ENCODE data around the gene SLC22A5.

DNA sequence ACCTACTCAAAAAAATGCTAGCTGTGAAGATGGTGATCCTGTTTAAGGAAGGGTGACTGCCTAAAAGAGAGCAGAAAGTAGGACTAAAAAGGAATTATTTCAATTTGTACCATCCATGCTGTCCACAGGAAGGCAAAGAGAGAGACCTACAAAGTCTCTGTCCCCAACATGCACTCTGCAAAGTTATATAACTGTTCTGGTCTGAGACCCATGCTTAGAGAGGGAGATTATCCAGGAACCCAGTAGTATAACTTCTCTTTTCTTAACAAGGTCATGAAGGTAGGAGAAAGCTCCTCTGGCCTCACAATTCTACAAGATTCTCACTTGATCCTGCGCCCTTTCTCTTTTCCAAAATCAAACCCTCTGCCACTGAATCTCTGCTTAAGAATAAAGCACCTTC is 49.5 kb upstream of the SLC22A5 start:
- TF ChIP-seq EP300 (IDR thresholded peaks at IDR 0.05; ENCODE audit: low read depth) = no peak
- TF ChIP-seq, protein P1, sequence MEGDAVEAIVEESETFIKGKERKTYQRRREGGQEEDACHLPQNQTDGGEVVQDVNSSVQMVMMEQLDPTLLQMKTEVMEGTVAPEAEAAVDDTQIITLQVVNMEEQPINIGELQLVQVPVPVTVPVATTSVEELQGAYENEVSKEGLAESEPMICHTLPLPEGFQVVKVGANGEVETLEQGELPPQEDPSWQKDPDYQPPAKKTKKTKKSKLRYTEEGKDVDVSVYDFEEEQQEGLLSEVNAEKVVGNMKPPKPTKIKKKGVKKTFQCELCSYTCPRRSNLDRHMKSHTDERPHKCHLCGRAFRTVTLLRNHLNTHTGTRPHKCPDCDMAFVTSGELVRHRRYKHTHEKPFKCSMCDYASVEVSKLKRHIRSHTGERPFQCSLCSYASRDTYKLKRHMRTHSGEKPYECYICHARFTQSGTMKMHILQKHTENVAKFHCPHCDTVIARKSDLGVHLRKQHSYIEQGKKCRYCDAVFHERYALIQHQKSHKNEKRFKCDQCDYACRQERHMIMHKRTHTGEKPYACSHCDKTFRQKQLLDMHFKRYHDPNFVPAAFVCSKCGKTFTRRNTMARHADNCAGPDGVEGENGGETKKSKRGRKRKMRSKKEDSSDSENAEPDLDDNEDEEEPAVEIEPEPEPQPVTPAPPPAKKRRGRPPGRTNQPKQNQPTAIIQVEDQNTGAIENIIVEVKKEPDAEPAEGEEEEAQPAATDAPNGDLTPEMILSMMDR (IDR thresholded peaks at IDR 0.05) = no peak
- no peak for TF ChIP-seq POLR2AphosphoS5 (IDR thresholded peaks at IDR 0.05)
- no peak for TF ChIP-seq POLR2A (IDR thresholded peaks at IDR 0.05)
